Anterior cingulate cortex (tissue), 58 donors: Measurements from ENCODE around the gene LETMD1.
"Not testable (repeated sequence)": the region's sequence is repeated elsewhere in the genome, so short reads cannot be mapped to it uniquely, and the experiment has no call there.

ENCODE experiments used
- DNase-seq, 58 donors: peaks; one replicate each; lab custom pipeline; 2025; lab: John Stamatoyannopoulos, UW

Gene LETMD1

DNA sequence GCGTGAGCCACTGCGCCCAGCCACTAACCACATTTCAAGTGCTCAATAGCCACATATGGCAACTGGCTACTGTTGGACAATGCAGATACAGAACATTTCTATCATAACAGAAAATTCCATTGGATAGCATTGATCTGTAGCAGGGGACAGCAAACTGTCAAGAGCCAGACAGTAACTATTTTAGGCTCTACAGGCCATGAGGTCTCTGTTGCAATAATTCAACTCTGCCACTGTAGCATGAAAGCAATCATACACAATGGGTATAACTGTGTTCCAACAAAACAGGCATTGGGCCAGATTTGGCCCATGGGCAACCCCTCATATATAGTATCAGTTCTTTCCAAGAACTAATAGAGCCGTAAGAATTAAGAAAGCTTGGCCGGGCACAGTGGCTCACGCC, 27.3 kb downstream of the LETMD1 start:
- DNase-seq, result no peak

DNA sequence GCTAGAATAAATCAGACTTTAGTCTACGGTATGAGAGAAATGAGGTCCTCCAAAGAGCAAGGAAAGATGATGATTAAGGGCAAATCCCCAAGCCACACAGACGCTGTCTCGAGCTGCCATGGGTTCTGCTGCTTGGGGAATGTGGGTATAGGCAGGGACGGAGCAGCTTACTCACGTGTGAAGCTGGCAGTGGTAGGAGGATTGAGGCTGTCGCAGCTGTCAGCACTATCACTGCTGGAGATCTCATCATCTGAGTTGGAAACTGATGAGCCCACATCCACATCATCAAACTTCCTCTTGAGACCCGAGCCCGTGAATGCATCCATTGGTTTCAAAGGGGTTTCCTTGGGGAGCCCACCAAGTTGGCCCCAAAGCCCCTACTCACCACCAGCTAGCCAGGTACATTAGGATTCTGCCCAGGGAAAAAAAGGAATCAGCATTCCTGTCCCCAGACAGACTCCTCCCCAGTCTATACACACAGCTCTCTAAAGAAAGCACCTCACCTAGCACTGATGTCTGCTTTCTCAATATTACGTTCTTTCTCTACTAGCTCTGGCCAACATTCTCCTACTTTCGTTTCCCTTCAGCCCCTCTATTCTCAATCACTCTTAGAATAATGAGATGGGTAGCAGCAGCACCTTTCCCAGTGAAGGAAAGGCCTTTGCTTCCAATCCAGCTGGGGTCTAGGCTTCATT, 28.3 kb downstream of the LETMD1 start:
- peak in 12 of 58 donors; percentile 2 to 29 (median 14) for DNase-seq

DNA sequence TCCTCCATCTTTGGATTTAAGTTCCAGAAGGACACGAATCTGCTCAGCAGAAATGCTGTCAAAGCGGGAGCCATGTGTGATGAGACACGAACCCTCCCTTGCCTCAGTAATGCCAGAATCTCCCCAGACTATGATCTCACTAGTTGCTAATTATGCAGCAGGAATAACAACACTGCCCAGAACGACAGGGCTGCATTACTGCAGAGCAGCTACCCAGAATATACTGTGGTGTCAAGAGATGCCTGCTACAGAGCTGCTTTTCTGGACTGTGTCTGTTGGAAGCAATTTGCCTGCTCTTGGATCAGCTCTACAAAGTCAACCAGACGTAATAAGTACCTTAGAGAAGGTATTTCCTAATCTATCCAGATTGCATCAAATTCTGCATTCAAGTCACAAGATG, 29.8 kb downstream of the LETMD1 start:
- peak in 42 of 58 donors; percentile 3 to 80 (median 26) for DNase-seq

DNA sequence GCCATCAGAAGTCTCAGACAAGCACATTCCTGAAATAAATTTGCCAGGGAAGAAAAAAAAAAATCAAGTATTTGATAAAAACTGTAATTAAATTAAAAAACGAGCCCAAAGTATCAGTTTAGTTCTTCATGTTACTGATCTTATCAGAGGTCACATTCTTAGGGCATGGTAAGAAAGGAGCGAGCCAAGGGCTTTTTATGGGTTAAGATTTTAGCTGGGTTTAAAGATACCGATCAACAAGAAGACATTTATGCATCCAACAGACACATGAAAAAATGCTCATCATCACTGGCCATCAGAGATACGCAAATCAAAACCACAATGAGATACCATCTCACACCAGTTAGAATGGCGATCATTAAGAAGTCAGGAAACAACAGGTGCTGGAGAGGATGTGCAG, 30.2 kb downstream of the LETMD1 start:
- DNase-seq, result not testable (repeated sequence)

DNA sequence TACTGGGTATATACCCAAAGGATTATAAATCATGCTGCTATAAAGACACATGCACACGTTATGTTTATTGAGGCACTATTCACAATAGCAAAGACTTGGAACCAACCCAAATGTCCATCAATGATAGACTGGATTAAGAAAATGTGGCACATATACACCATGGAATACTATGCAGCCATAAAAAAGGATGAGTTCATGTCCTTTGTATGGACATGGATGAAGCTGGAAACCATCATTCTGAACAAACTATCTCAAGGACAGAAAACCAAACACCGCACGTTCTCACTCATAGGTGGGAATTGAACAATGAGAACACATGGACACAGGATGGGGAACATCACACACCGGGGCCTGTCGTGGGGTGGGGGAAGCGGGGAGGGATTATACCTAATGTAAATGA, 30.7 kb downstream of the LETMD1 start:
- not testable (repeated sequence) for DNase-seq

DNA sequence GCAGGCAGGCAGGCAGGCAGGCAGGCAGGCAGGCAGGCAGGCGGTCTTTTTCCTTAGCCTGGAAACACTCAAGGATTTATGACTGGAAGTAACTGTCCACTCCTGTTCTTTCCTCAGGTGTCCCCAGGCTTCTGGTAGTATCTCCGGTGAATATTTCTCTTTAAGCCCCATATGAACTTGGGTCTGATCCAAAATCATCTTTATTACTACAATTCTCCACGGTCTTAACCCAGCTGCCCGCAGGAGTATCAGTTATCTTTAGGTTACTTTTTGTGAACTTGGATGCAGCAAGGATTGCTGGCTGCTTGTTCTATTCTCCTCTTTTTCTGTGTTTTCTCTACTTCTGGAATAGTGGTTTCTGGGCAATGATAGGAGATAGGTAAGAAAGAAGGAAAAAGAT, 32.0 kb downstream of the LETMD1 start:
- no peak for DNase-seq

DNA sequence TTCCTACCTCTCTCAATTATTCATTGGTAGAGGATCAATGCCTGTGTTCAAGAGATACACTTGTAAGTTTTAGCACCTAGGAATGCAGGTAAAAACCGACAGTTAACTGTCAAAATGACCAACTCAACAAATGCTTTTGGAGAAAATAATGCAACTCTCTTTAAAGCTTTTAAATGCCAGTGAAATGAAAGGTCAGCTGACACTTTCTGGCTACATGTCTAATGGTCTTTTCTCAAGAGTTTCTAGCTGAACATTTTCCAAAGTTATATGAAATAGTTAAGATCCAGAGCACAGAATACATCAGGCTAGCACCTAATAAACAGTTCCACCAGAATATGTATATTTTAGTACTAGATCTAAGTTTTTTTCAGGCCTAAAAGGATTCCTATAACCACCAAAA, 33.3 kb downstream of the LETMD1 start:
- no peak for DNase-seq

DNA sequence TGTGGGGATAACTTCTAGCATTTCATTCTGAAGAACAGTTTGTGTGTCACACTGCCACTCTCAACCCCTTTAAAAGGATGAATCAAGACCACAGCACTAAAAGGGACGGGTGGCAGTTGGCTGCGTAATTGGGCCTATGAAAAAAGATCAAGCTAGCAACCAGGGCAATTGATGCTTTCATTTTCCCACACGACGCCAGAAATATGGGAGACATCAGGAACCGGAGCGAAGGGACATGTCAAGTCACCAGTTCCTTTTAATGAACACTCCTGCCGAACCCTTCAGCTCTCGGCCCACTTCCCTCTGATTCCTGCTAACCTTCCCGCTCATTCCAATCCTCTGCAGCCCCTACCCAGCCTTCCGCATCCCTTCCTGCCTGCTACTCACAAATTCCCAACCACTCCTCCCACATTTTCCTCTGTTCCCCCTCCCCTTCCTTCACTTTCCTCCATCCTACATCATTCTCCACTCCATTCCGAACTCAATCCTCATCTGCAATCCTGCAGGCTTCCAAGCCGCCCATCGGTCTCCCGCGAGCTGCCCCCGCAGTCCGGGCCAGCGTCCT, 34.5 kb downstream of the LETMD1 start:
- DNase-seq, result peak in 20 of 58 donors; percentile 3 to 71 (median 43)

DNA sequence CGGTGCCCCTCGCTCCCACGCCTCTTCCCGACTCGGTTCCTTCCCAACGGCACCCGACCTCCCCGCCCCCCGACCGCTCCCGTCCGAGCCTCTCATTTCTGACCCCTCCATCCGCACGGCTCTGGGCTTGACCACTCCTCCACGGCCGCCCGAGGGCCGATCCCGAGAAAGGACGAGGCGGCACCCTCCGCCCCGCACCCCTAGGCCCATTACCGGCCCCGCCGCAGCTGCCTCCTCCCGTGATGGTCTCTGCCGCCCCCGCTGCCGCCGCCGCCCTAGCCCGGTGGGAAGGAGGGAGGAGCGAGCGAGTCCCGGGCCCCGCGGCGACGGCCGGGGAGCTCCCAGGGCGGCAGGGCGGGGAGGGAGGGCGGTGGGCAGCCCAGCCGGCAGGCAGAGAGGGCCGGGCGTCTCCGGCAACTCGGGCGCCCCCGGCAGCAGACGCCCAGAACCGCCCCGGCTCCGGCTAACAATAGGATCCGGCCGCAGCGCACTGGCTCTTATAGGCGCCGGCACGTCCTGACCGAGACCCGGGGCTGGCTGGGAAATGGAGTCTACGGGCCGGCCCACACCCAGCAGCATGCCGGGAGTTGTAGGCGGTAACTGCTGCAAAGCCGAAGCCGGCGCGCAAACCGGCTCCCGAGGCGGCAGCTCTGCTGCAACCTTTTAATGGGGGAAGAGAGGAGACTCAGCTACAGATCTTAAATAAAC, 35.2 kb downstream of the LETMD1 start, which contains the start of gene CSRNP2:
CSRNP2 (minus strand) TSS at position 471 of the 708 bp plus-strand sequence. CDS start 7,035 bp downstream, outside the sequence.
- peak; percentile 64 to 99 (median 95) for DNase-seq

DNA sequence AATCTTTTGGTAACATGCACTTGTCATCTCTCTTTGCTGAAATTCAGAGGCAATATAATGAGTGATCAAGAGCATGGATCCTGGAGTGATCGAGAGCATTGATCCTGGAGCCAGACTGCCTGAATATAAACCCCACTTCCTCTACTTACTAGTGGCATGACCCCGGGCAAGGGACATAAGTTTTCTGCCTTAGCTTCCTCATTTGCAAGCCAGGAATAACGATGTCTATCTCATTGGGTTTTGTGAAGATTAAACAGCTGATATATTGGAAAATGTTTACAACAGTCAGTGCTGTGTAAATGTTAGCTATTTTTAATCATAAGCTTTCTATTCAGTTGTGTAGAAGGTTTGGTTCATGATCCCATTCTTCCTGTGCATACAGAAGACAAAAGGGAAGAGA, 37.6 kb downstream of the LETMD1 start:
- DNase-seq, result no peak

DNA sequence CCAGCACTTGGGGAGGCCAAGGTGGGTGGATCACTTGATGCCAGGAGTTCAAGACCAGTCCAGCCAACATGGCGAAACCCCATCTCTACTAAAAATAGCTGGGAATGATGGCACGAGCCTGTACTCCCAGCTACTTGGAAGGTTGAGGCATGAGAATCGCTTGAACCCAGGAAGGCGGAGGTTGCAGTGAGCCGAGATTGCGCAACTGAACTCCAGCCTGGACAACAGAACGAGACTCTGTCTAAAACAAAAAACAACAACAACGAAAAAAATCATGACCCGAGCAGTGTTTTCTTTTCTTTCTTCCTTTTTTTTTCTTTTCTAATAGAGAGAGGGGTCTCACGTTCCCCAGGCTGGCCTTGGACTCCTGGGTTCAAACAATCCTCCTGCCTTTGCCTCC, 38.8 kb downstream of the LETMD1 start:
- no peak for DNase-seq

DNA sequence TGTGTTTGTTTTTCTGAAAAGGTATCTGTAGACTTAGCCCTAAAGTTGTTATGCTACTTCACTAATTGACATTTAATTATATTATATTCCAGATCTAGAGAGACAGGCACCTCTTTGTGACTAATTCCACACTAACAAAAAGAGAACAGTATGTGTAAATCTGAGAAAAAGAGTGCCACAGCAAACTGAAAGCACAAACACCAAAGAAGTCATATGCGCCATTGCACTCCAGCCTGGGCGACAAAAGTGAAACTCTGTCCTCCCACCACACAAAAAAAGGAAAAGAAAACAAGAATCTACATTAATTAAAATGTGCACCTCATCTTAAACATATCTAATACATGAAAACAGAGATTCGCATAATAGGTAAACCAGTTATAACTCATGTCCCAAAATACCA, 39.7 kb downstream of the LETMD1 start:
- DNase-seq, result no peak

DNA sequence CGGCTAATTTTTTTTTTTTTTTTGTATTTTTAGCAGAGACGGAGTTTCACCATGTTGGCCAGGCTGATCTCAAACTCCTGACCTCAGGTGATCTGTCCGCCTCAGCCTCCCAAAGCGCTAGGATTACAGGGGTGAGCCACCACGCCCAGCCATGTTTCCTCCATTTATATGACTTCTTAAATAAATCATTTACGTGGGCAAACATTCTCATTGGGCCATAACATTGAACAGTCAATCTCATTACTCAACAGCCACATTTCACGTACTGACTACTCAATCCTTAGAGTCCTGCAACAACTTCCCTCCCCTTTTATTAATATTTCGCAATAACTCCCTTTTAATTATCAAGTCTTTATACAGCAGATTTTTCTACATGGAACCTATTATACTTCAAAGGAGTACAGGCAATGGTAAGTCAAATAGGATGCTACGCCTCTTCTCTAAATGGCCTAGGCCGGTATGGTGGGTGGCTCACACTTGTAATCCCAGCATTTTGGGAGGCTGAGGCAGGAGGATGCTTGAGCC, 42.6 kb downstream of the LETMD1 start:
- no peak for DNase-seq

DNA sequence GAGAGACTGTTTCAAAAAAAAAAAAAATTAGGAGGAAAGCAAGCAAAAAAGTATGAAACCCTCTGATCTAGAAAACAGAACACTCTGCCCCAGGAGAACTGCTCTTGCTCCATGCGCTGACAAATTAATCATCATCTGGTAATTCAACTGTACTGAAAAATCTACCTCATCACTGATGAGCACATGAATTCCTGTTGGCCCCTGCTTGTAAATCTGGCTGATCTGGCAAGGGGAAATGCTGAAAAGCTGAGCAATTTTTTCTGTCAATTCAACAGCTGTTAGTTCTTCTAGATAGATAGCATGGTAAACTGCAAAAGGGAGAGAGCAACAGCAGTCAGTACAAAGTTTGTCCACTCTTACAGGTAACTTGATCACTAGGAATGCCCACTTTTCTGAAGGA, 50.5 kb downstream of the LETMD1 start:
- DNase-seq, result no peak

DNA sequence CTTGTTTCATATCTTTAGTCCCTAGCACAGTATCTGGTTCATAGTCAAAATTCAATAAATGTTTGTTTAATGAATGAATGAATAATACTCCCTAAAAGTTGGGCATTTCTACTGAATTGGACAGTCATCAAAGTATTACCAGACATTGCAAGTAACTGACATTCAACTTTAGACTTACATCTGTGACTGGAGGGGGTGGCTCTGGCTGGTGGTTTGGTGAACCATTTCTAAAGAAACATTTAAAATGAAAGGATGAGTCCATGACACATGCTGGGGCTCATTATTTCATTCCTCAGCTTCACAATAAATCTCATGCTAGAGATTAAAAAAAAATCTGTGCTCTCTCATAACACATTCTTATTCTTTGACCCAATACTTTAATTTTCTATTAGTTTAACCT, 55.9 kb downstream of the LETMD1 start:
- no peak for DNase-seq

DNA sequence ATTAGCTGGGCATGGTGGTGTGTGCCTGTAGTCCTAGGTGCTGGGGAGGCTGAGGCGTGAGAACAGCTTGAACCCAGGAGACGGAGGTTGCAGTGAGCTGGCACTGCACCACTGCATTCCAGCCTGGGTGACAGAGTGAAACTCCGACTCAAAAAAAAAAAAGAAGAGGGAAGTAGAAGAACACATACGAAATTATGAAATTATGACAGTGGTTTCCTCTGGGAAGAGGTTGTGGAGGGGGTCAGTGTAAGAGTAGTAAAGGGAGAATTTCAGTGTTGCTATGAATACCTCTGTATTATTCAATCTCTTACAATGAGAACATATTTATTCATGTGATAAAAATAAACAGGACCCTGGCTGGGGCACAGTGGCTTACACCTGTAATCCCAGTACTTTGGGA, 60.0 kb downstream of the LETMD1 start:
- DNase-seq, result no peak
